Measurements from ENCODE around the gene EIF3L.

Gene EIF3L

DNA sequence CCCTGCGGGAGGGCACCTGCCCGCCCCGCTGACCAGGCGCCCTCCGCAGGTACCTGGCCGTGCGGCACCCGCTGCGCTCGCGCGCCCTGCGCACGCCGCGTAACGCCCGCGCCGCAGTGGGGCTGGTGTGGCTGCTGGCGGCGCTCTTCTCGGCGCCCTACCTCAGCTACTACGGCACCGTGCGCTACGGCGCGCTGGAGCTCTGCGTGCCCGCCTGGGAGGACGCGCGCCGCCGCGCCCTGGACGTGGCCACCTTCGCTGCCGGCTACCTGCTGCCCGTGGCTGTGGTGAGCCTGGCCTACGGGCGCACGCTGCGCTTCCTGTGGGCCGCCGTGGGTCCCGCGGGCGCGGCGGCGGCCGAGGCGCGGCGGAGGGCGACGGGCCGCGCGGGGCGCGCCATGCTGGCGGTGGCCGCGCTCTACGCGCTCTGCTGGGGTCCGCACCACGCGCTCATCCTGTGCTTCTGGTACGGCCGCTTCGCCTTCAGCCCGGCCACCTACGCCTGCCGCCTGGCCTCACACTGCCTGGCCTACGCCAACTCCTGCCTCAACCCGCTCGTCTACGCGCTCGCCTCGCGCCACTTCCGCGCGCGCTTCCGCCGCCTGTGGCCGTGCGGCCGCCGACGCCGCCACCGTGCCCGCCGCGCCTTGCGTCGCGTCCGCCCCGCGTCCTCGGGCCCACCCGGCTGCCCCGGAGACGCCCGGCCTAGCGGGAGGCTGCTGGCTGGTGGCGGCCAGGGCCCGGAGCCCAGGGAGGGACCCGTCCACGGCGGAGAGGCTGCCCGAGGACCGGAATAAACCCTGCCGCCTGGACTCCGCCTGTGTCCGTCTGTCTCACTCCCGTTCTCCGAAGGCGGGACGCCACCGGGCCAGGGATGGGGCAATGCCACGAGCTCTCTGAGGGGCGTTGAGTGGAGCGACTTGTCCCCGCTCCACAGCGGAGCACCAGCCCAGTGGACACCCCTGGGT, 24.3 kb upstream of the EIF3L start:
- H3K4me3 ChIP-seq (ENCODE audit: control insufficient read depth, low read depth, low read length) = no peak overlapping the region
- DNase-seq (ENCODE audit: low read depth) = no peak
- TF ChIP-seq, protein P1, sequence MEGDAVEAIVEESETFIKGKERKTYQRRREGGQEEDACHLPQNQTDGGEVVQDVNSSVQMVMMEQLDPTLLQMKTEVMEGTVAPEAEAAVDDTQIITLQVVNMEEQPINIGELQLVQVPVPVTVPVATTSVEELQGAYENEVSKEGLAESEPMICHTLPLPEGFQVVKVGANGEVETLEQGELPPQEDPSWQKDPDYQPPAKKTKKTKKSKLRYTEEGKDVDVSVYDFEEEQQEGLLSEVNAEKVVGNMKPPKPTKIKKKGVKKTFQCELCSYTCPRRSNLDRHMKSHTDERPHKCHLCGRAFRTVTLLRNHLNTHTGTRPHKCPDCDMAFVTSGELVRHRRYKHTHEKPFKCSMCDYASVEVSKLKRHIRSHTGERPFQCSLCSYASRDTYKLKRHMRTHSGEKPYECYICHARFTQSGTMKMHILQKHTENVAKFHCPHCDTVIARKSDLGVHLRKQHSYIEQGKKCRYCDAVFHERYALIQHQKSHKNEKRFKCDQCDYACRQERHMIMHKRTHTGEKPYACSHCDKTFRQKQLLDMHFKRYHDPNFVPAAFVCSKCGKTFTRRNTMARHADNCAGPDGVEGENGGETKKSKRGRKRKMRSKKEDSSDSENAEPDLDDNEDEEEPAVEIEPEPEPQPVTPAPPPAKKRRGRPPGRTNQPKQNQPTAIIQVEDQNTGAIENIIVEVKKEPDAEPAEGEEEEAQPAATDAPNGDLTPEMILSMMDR (conservative IDR thresholded peaks at IDR 0.05; ENCODE audit: control insufficient read depth, insufficient read depth, low read depth, low read length) = no peak

GRCh38 chr22:37827056-37827455, 22.2 kb upstream of the EIF3L start:
- DNase-seq (ENCODE audit: low read depth) = no peak
- no peak overlapping the region for H3K4me3 ChIP-seq (ENCODE audit: control insufficient read depth, low read depth, low read length)
- TF ChIP-seq, protein P1 (conservative IDR thresholded peaks at IDR 0.05; ENCODE audit: control insufficient read depth, insufficient read depth, low read depth, low read length) = no peak

- TF ChIP-seq, protein P1 (conservative IDR thresholded peaks at IDR 0.05; ENCODE audit: control insufficient read depth, insufficient read depth, low read depth, low read length) = no peak
- DNase-seq (ENCODE audit: low read depth) = no peak
- H3K4me3 ChIP-seq (ENCODE audit: control insufficient read depth, low read depth, low read length) = no peak overlapping the region
Observed at GRCh38 chr22:37830093-37830842, 19.0 kb upstream of the EIF3L start.

DNA sequence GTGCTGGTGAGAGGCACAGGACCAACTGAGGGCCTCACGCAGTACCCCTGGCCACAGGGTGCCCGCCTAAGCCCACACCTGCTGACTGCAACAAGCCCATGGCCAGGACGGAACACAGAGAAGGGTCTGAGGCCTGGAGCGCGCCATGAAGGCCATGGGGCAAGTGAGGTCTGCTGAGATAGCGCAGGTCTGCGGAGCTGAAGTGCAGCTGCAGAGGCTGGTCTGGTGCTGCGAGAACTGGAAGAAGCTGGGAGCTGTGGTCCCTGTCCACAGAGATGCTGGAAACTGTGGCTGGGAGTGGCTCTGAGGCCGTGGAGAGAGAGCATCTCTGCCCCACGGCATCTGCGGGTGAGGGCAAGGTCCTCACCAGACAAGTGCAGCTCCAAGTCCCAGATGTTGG, 17.7 kb upstream of the EIF3L start:
- DNase-seq (ENCODE audit: low read depth) = no peak
- no peak overlapping the region for H3K4me3 ChIP-seq (ENCODE audit: control insufficient read depth, low read depth, low read length)
- TF ChIP-seq, protein P1 (conservative IDR thresholded peaks at IDR 0.05; ENCODE audit: control insufficient read depth, insufficient read depth, low read depth, low read length) = no peak

- no peak overlapping the region for H3K4me3 ChIP-seq (ENCODE audit: control insufficient read depth, low read depth, low read length)
- TF ChIP-seq, protein P1 (conservative IDR thresholded peaks at IDR 0.05; ENCODE audit: control insufficient read depth, insufficient read depth, low read depth, low read length) = no peak
- DNase-seq (ENCODE audit: low read depth) = no peak
Observed at GRCh38 chr22:37832022-37832857, 17.0 kb upstream of the EIF3L start.

Measured in fibroblast of mammary gland (primary cell).